HepG2 (cell line): ENCODE measurements around the gene TMEM131L. TPM values are rescaled to one million over a fixed set of nuclear protein-coding genes. Genes with fewer than 3 reads are reported as not detected.

Experiments
- ATAC-seq: fragments of 200-7000 bp; cut with Tn5 transposase; 3 replicates; pipeline ENCODE4 v1.9.1; 2020; ENCODE audit warnings: mild to moderate bottlenecking, moderate library complexity
- BruUV-seq: library from RNA; stranded (reverse); fragments of 400-500 nt; replicated peaks from 2 replicates; lab custom pipeline; 2021; lab: Mats Ljungman, UMichigan
- CTCF ChIA-PET: fragments of 300-600 bp; formaldehyde crosslinking; extraction: SDS; loops from one replicate; lab custom pipeline; 2021; ENCODE audit warnings: low total read pairs, inconsistent platforms, low intra/inter-chr PET ratio; lab: Yijun Ruan, JAX
- POLR2A ChIA-PET: fragments of 350-600 bp; sonication (Branson Sonifier 250); formaldehyde crosslinking; loops from one replicate; lab custom pipeline; 2020; ENCODE audit warnings: antibody characterized with exemption, inconsistent platforms; lab: Yijun Ruan, JAX
- DNase-seq: peaks from one replicate; pipeline ENCODE4 v3.0.0-alpha.2; 2015; ENCODE audit warnings: low spot score
- FAIRE-seq: peaks from 3 replicates; lab custom pipeline; 2011; peaks lifted over from hg19 to GRCh38; lab: Jason Lieb, UNC
- H2AFZ ChIP-seq: one replicate; pipeline ENCODE4 v1.6.1; 2011; ENCODE audit warnings: low read length, inconsistent platforms
- H3K27ac ChIP-seq: fragments of 300-600 bp; 3 replicates; pipeline ENCODE4 v1.8.0; 2011; ENCODE audit warnings: mixed run types, mild to moderate bottlenecking, mixed read lengths, low read length, inconsistent platforms; ENCODE audit not compliant: insufficient read depth; ENCODE audit errors: extremely low read length
- H3K27me3 ChIP-seq, 2 experiments: fragments of 200-600 bp in 1 of 2; 2 replicates in 1 of 2; 3 replicates in 1 of 2; pipeline versions ENCODE4 v1.6.0 to v1.8.0; 2011; ENCODE audit warnings: low read length in 2 of 2, mild to moderate bottlenecking in 2 of 2, moderate library complexity in 2 of 2, inconsistent platforms in 1 of 2; ENCODE audit not compliant: insufficient read depth in 2 of 2, control insufficient read depth in 1 of 2
- H3K36me3 ChIP-seq, 2 experiments: fragments of 200-600 bp in 1 of 2; replicated peaks in 1 of 2; 2 replicates in 1 of 2; 3 replicates in 1 of 2; pipeline versions ENCODE4 v1.5.1 to v1.8.0; 2011; ENCODE audit warnings: low read length in 2 of 2, inconsistent platforms in 1 of 2; ENCODE audit not compliant: insufficient read depth in 2 of 2, control insufficient read depth in 1 of 2
- H3K4me1 ChIP-seq: 2 replicates; pipeline ENCODE4 v1.5.1; 2012; ENCODE audit warnings: low read length, inconsistent platforms; ENCODE audit not compliant: insufficient read depth
- H3K4me2 ChIP-seq: 2 replicates; pipeline ENCODE4 v1.6.0; 2011; ENCODE audit warnings: low read depth, low read length, inconsistent platforms
- H3K4me3 ChIP-seq, 3 experiments: fragments of 200-600 bp in 1 of 3; sonication (generic), shearing (Covaris generic) in 1 of 3; replicated peaks in 1 of 3; 2 replicates each; pipeline ENCODE4 v1.5.1; 2011 to 2016; ENCODE audit warnings: low read length in 3 of 3, inconsistent platforms in 2 of 3, low read depth in 2 of 3, mild to moderate bottlenecking in 2 of 3, control low read depth in 1 of 3, mixed read lengths in 1 of 3; ENCODE audit not compliant: insufficient read depth in 1 of 3
- H3K79me2 ChIP-seq: one replicate; pipeline ENCODE4 v1.6.1; 2011; ENCODE audit warnings: low read length, inconsistent platforms; ENCODE audit not compliant: insufficient read depth
- H3K9ac ChIP-seq: 2 replicates; pipeline ENCODE4 v1.6.0; 2011; ENCODE audit warnings: mild to moderate bottlenecking, low read depth, low read length, inconsistent platforms; ENCODE audit not compliant: insufficient read depth
- H3K9me3 ChIP-seq: 2 replicates; pipeline ENCODE4 v1.5.1; 2012; ENCODE audit warnings: mild to moderate bottlenecking, low read length
- H4K20me1 ChIP-seq: 2 replicates; pipeline ENCODE4 v1.6.0; 2011; ENCODE audit warnings: inconsistent platforms, mild to moderate bottlenecking, low read length, moderate library complexity; ENCODE audit not compliant: insufficient read depth
- KDM5A ChIP-seq: fragments of 200-600 bp; sonication (generic); IDR thresholded peaks from 2 replicates; pipeline ENCODE4 v1.7.0; 2018; ENCODE audit warnings: antibody characterized with exemption, mild to moderate bottlenecking, low read length, borderline replicate concordance
- RAD21 ChIP-seq: fragments of 450-650 bp; formaldehyde crosslinking; IDR thresholded peaks from 2 replicates; pipeline ENCODE4 v1.5.0; 2020; ENCODE audit warnings: mild to moderate bottlenecking
- SMC3 ChIP-seq: IDR thresholded peaks from 2 replicates; pipeline ENCODE4 v1.6.1; 2011; ENCODE audit warnings: low read length, improper control_type of control experiment
- STAG1 ChIP-seq: sonication (generic); formaldehyde crosslinking; IDR thresholded peaks from 2 replicates; pipeline ENCODE4 v1.4.0; 2020; ENCODE audit warnings: missing genetic modification reagents
- TEAD3 ChIP-seq: optimal IDR thresholded peaks from 2 replicates; pipeline ENCODE3; 2016; ENCODE audit warnings: borderline replicate concordance
- ZIK1 ChIP-seq: sonication (generic); formaldehyde crosslinking; IDR thresholded peaks from 2 replicates; pipeline ENCODE4 v1.5.0; 2020; ENCODE audit warnings: mild to moderate bottlenecking, low read depth, missing genetic modification reagents, borderline replicate concordance
- ZNF264 ChIP-seq: sonication (generic); formaldehyde crosslinking; IDR thresholded peaks from 2 replicates; pipeline ENCODE4 v1.4.0; 2020; ENCODE audit warnings: missing genetic modification reagents
- WGBS: methylation state at CpG from one replicate; pipeline ENCODE4 v1.1.6; 2017; ENCODE audit warnings: low lambda C conversion rate; 5-methylcytosine and 5-hydroxymethylcytosine counted together
- in situ Hi-C: cut with HindIII; loops from 2 replicates; pipeline ENCODE4 v1.10.0; 2017; ENCODE audit warnings: low pct_unique_long_range_greater_than_20kb; ENCODE audit not compliant: extremely low pct_ligation_motif_present
- intact Hi-C: fragments of 100-400 bp; cut with micrococcal nuclease; formaldehyde crosslinking; loops from one replicate; pipeline ENCODE4 v1.10.0; 2022; ENCODE audit not compliant: unreplicated experiment
- polyA plus RNA-seq, 8 experiments: library from polyadenylated mRNA; depleted of rRNA in 3 of 8; stranded (reverse) in 7 of 8; unstranded in 1 of 8; fragments of >200 nt; fragmentation: Illumina TruSeq in 4 of 8; extraction: Trizol in 4 of 8; gene quantifications; 2 replicates each; pipeline versions ENCODE4 v1.2.1 to v1.2.3, GENCODE V29; 2011 to 2016; ENCODE audit warnings: low read depth in 4 of 8, missing spikeins in 1 of 8, mixed read lengths in 1 of 8; ENCODE audit not compliant: insufficient read depth in 1 of 8
- total RNA-seq, 5 experiments: library from RNA; depleted of rRNA; stranded (reverse); fragments of >200 nt; fragmentation: Illumina TruSeq; extraction: Trizol; gene quantifications; 2 replicates each; pipeline ENCODE4 v1.2.3, GENCODE V29; 2016; ENCODE audit warnings: low read depth in 1 of 5
- TF ChIP-seq, protein P1 (sequence below): sonication (generic); formaldehyde crosslinking; IDR thresholded peaks from 2 replicates; pipeline ENCODE4 v1.5.0; 2020; ENCODE audit warnings: mild to moderate bottlenecking, missing genetic modification reagents, moderate library complexity
- TF ChIP-seq, protein P2 (sequence below): IDR thresholded peaks from 2 replicates; pipeline ENCODE4 v1.6.1; 2012; ENCODE audit warnings: low read depth, low read length, improper control_type of control experiment

TMEM131L gene
- total and polyA plus RNA-seq, 2 of the 13 experiments (the other 11 are each of a cell fraction or from before 2014, with no cell fraction given): 2.2 to 4.5 TPM

DNA sequence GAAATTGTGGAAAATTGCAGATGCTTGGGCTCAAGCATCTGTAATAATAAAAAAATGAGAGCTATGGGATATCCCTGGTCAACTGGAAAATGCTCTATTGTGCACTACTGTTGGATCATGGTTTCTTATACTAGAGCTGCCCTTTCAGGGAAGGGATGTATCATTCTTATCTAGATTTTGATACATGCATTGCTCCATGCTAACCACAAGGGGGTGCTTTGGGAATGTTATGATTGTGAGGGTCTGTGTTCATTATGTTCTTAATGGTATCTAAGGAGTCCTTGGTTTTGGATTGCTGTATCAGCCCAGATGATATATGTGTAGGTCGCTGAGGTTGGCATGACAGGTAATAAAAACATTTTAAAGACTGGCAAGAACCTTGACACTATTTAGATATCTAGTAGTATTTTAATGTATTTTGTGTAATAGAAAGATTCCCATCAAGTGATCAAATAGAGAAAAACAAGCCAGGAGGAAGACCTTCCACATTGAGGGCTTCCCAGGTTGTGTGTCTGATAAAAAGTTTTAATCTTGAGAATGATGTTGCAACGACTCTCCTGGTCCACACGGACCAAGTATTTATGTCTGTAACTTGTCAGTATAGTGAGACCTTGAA lies 168.7 kb downstream of the TMEM131L start:
- Histone ChIP-seq H2AFZ (no peak overlapping the region), H3K9ac (no peak overlapping the region), H3K4me3 (no peak overlapping the region), H3K79me2 (no peaks in the 10 kb centered on the region), H4K20me1 (no peaks in the 10 kb centered on the region), H3K27me3 (no peaks in the 10 kb centered on the region), H3K4me2 (no peak overlapping the region), H3K27ac (no peak overlapping the region), H3K4me1 (peaks cover 9% of the 10 kb centered on the region), H3K9me3 (no peaks in the 10 kb centered on the region), H3K36me3 (peaks cover 3 to 11% of the 10 kb centered on the region in 2 experiments; a peak in 2 of 5 replicates)
- BruUV-seq: no TSS peak
- FAIRE-seq (no peak), ATAC-seq (peak; percentile 56; the same call in 2 of the 3 replicates), DNase-seq (peak; percentile 9)
- in situ Hi-C loops: no loop called here
- TF ChIP-seq TEAD3 (CRISPR knock-in tag) (peak; percentile 32), ZNF264 (no peak), ZIK1 (no peak), KDM5A (no peak), RAD21 (peak; percentile 16; the same call in 1 of the 2 replicates), STAG1 (CRISPR knock-in tag) (peak; percentile 34), SMC3 (0 out of 2 replicates have a peak, but pooled peaks have one; percentile 16)
- TF ChIP-seq, protein P1, sequence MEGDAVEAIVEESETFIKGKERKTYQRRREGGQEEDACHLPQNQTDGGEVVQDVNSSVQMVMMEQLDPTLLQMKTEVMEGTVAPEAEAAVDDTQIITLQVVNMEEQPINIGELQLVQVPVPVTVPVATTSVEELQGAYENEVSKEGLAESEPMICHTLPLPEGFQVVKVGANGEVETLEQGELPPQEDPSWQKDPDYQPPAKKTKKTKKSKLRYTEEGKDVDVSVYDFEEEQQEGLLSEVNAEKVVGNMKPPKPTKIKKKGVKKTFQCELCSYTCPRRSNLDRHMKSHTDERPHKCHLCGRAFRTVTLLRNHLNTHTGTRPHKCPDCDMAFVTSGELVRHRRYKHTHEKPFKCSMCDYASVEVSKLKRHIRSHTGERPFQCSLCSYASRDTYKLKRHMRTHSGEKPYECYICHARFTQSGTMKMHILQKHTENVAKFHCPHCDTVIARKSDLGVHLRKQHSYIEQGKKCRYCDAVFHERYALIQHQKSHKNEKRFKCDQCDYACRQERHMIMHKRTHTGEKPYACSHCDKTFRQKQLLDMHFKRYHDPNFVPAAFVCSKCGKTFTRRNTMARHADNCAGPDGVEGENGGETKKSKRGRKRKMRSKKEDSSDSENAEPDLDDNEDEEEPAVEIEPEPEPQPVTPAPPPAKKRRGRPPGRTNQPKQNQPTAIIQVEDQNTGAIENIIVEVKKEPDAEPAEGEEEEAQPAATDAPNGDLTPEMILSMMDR: peak; percentile 62
- TF ChIP-seq, protein P2, sequence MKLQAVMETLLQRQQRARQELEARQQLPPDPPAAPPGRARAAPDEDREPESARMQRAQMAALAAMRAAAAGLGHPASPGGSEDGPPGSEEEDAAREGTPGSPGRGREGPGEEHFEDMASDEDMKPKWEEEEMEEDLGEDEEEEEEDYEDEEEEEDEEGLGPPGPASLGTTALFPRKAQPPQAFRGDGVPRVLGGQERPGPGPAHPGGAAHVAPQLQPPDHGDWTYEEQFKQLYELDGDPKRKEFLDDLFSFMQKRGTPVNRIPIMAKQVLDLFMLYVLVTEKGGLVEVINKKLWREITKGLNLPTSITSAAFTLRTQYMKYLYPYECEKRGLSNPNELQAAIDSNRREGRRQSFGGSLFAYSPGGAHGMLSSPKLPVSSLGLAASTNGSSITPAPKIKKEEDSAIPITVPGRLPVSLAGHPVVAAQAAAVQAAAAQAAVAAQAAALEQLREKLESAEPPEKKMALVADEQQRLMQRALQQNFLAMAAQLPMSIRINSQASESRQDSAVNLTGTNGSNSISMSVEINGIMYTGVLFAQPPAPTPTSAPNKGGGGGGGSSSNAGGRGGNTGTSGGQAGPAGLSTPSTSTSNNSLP: peak; percentile 61; the same call in 1 of the 2 replicates
- ChIA-PET CTCF (no interaction called here), POLR2A (no interaction called here)
- 87% methylated on average over 3 of the region's 3 CpGs for WGBS
- intact Hi-C loops: loop anchor here (1.0 kb wide), 1 partner anchor 115 kb away; no protein-coding TSS in a partner anchor
